GM12874 (cell line): ENCODE measurements around the gene C17orf75.

Source experiments
- TF ChIP-seq, protein P1 (sequence below): IDR thresholded peaks from 2 replicates; pipeline ENCODE4 v1.5.1; 2011; ENCODE audit warnings: low read depth, mild to moderate bottlenecking, control low read depth, low read length, moderate library complexity; ENCODE audit not compliant: insufficient read depth

The C17orf75 gene

GRCh38 chr17:32305049-32305448 is 36.9 kb downstream of the C17orf75 start:
- TF ChIP-seq, protein P1, sequence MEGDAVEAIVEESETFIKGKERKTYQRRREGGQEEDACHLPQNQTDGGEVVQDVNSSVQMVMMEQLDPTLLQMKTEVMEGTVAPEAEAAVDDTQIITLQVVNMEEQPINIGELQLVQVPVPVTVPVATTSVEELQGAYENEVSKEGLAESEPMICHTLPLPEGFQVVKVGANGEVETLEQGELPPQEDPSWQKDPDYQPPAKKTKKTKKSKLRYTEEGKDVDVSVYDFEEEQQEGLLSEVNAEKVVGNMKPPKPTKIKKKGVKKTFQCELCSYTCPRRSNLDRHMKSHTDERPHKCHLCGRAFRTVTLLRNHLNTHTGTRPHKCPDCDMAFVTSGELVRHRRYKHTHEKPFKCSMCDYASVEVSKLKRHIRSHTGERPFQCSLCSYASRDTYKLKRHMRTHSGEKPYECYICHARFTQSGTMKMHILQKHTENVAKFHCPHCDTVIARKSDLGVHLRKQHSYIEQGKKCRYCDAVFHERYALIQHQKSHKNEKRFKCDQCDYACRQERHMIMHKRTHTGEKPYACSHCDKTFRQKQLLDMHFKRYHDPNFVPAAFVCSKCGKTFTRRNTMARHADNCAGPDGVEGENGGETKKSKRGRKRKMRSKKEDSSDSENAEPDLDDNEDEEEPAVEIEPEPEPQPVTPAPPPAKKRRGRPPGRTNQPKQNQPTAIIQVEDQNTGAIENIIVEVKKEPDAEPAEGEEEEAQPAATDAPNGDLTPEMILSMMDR, result no peak

DNA sequence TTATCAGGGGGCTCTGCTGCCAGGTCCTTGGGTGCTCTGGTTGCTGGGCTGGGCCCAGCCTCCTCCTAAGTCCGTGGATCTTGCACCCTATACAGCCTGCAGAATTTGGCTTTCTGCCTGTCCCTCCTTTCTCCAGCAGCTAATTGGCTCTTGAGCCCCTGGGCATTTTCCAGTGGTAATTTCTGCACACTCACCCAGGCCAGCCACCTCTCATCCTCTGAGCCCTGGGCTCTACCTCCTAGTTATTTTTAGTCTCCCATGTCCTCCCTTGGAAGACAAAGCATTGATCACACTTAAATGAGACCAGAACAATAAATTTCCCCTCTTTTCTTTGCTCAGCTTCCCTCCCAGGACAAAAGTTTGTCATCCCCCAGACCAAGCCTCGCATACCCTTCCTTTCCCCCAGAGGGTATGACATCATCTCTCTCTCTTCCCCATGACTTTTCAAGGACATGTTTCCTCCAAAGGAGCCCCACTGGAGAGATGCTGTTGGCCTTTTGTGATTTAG is 38.1 kb downstream of the C17orf75 start:
- TF ChIP-seq, protein P1, result no peak

DNA sequence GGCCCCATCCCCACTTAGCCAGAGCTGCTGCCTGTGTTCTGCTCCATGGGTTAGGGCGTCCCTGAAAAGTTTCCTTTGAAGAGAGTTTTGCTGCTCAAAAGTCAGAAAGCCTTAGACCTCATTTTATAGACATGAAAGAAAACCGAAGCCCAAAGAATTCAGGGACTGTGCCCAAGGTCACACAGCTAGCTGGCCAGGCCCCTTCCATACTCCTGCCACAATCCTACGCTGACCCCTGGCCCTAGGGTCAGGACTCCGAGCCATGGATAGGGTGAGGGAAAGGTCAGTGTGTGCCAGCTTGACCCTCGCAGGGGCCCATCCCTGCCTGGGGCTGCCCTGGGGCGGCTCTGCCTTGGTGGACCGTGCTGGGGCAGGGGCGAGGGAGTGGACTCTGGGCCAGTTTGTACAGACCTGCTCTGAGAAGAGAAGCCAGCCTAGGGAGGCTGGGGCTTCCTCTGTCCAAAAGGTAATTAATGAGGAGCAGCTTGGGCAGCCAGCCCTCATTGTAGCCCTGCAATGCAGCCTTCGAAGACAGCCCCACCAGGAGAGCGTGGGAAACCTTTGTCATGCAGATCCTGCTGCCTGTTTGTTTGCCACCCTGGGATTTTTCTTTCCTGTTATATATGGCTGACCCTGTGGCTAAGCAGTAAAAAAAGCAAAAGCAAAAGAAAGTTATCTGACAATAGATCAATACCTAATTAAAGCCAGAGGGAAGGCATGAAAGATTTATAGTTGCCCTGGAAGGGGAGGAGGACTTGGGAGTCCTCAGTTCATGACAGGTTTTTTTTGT is 38.9 kb downstream of the C17orf75 start:
- TF ChIP-seq, protein P1, result no peak

DNA sequence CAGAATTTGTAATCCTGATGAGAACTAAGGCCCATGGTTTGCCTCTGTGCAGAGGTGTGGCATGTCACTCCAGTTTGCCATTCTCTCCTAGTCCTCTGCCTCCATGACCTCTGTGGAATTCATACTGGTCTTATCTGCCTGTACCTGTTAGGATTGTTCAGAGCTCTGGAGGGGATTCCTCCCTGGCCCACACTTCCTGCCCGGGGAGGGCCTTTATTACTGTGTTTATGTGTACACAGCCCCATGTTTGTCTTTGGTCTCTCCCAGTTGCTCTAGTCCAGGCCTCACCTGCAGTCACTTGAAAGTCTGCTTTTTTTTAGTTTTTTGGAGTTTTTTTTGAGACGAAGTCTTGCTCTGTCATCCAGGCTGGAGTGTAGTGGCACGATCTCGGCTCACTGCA is 39.9 kb downstream of the C17orf75 start:
- TF ChIP-seq, protein P1, result no peak

- TF ChIP-seq, protein P1, result no peak
Observed at GRCh38 chr17:32299580-32300164, 42.3 kb downstream of the C17orf75 start.

DNA sequence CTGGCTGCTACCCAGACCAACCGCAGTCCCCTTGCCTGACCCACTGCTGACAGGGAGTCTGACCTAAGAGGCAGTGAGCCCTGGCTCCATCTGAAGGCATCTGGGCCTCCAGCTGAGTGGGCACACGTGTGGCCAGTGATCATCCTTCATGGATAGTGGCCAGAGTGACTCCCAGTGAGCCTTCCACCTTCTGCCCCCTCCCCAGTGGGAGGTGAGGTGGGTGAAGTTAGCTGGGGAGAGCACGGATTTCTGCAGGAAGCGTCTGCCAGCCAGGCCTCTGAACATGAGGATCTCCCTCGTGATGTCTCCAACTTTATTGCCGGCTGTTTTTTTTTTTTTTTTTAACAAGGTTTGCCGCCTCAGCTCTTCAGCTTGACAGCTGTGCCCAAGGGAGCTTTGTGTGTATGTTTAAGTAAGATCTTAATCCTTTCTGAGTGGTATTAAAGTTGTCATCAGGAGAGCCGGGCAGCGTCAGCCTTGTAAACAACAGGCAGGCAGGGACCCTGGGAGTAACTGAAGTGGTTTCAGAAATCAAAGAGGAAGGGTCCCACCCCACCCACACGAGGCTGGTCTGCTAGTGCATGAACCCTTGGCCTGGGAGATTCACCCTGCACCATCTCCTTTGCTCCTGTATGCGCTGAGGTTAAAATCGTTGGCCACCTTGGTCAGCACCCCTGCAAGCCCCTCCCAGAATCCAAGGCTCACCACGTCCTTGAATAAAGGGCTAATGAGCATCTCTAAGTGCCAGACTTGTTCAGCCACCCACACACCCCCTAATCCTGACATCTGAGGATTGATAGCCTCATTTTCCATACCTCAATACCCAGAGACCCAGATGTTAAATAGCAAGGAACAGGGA is 43.0 kb downstream of the C17orf75 start:
- TF ChIP-seq, protein P1, result no peak

GRCh38 chr17:32298298-32298697 is 43.7 kb downstream of the C17orf75 start:
- TF ChIP-seq, protein P1, result no peak
